HG03025 (cell line): ENCODE measurements around the gene SUN3.
"Not testable (repeated sequence)": the region's sequence is repeated elsewhere in the genome, so short reads cannot be mapped to it uniquely, and the experiment has no call there.

Experiments
- ATAC-seq: cut with Tn5 transposase; IDR thresholded peaks from one replicate; pipeline ENCODE4 v1.9.1; 2021; ENCODE audit warnings: mild to moderate bottlenecking, moderate library complexity; ENCODE audit not compliant: unreplicated experiment, low FRiP score

The SUN3 gene

DNA sequence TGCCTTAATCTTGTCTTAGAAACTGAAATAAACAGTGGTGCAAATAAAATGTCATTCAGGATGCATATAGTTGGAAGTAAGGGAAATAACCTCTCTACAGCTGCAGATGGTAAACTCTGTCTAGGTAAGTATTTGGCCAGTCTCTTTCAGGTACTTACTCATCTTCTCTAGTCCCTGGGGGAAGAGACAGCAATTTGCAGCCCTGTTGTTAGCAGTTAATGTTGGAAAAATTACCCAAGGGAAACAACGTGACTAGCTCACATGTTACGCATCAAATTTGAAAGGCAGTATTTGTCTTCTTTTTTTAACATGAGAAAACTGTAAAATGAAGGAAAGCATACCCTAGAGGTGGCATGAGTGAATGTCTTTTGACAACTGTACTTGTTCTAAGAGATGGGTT is 46.3 kb downstream of the SUN3 start:
- ATAC-seq, result no peak

GRCh38 chr7:47980648-47981047 is 48.3 kb downstream of the SUN3 start:
- ATAC-seq, result not testable (repeated sequence)

GRCh38 chr7:47979832-47980181 is 49.1 kb downstream of the SUN3 start:
- ATAC-seq, result no peak

DNA sequence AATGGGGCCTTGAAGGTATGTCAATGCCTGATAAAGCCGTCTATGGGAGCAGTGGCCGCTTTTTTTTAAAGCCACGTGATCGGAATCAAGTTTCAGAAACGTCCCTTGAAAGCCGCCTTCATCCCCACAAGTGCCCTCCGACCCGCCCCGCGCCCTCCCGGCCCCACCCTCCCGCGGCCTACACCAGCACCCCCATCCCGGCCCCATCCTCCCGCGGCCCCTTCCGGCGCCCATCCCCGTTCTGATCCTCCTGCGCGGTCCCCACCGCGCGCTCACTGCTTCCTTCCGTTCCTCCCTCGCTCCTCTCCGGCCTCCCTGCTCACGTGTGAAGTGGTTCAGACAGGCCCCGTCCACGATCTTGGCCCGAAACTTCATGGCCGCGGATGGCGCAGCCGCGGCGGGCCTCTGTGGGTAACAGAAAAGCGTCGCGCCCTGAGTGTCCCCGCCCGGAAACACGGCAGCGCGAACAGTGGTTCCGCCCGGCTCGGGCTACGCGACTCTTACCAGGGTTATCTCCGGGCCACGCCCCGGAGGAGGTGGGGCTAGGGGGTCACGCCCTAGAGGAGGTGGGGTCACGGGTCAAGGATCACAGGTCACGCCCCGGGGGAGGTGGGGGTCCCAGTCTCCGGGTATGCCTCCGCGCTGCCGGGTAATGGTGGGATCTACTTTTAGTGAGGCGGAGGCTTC is 49.6 kb downstream of the SUN3 start, which contains the start of gene HUS1:
TSS of gene HUS1 (minus strand) at position 471 of the 687 bp plus-strand sequence. CDS start at position 375, 96 bp downstream.
- peak; percentile 99 for ATAC-seq

DNA sequence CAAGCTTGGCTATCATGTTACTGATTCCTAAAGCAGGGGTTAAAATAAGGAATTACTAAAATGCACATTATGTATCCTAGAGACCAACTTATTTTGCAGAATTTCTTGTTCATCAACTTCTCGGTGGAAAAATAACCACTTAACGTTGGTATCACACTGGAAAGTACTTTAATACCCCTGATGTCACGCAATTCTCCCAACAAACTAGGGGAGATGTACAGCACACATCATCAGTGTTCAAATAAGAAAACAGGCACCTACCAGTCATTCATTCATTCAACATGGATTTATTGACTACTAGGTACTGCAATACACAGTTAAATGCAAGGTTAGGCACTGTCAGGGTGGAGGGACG is 50.1 kb downstream of the SUN3 start:
- no peak for ATAC-seq

DNA sequence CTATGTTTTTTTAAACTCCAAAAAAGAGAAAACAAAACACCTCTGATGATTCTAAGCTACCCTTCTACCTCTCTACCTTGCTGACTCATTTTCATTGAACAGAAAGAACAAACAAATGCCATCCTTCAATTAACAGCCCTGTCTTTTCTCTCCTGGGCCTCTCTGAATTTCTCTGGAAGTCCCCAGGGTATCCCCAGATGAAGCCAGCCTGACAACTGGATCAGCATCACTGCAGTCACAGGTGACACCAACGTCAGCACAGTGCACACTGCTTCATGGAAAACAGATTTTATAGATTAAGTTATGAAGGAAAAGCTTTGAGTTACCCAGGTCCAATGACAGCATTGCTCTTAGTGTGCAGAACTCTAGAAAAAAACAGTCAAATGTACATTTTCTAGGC is 55.2 kb downstream of the SUN3 start:
- ATAC-seq, result no peak

GRCh38 chr7:47970761-47971160 is 58.1 kb downstream of the SUN3 start:
- no peak for ATAC-seq

DNA sequence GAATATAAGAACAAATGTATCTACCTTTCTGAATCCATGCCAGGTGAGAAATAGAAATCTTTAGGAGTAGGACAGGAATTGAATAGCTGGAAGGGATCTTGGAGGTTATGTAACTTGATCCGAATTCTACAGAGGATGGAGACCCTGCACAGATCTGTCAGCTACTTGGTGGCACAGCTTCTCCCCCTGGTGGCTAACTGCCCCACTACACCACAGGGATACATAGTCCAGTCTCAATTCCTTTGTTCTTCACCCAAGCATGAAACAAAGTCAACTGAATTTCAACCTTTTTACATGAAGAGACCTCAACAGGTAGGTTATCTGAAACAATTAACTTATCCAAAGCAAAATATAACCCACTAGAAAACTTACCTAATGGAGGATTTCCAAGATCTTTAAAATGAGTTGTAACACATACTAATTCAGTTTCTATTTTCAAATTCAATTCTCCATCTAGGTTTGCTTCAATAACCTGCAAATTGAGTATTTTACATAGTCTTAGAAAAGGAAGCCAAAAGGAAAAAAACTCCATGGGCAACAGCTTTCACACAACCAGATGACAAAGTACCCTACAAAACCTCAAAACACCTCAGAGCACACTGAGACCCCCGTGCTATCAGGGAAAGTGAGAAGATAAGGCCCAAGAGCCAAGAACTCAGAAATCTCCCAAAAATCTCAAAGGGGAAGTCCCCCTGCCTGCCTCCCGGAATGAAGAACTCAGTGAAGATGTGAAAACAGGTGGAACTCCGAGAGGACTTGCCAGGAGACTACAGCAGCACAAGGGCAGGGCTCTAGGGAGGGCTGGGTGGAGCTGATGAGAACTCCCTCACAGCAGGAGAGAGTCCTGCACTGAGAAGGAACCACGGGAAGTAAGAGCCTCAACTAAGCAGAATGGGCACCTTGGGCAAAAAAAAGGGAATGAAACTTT is 59.8 kb downstream of the SUN3 start:
- ATAC-seq, result peak; percentile 72

DNA sequence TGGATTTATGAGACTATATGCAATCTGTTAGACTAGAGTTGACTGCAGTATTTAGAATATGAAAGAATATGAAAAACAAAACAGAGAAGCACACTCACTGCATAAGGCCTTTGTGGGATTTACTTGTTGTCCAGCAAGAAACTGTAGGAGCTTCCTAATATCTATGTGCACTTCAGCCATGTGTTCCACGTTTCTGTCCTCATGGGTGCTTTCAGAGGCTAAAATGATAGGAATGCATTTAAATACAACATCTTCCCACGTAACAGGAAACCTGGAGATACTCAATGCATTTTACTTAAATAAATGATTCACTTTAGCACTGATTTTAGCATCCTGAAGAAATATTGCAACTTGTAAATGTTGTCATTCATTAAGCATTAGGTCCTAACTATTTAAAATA is 61.2 kb downstream of the SUN3 start:
- ATAC-seq, result no peak

- no peak for ATAC-seq
Observed at GRCh38 chr7:47967123-47967522, 61.8 kb downstream of the SUN3 start.

GRCh38 chr7:47965456-47965855 is 63.5 kb downstream of the SUN3 start:
- no peak for ATAC-seq

- no peak for ATAC-seq
Observed at GRCh38 chr7:47962262-47962661, 66.6 kb downstream of the SUN3 start.

GRCh38 chr7:47957156-47957555 is 71.8 kb downstream of the SUN3 start:
- ATAC-seq, result no peak

- no peak for ATAC-seq
Observed at GRCh38 chr7:47956220-47956619, 72.7 kb downstream of the SUN3 start.

- no peak for ATAC-seq
Observed at GRCh38 chr7:47954231-47954911, 74.5 kb downstream of the SUN3 start.

DNA sequence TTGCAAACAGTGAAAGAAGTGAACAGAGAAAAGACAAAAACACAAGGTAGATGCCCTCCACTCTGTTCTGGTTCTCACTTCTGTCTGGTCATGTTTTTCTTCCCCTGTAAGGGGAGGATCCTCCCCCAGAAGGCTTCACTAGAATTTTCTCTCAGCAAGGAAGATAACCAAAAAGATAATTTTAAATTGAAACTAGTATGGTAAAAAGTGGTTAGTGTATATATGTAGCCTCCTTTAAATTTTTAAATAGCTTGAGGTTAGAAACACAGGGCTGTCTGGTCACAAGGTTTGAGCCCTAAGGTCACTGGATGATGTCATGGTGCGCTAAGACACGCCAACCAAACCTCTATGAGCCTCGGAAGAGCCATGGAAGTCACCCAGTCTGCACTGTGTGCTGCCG is 75.1 kb downstream of the SUN3 start:
- ATAC-seq, result no peak

DNA sequence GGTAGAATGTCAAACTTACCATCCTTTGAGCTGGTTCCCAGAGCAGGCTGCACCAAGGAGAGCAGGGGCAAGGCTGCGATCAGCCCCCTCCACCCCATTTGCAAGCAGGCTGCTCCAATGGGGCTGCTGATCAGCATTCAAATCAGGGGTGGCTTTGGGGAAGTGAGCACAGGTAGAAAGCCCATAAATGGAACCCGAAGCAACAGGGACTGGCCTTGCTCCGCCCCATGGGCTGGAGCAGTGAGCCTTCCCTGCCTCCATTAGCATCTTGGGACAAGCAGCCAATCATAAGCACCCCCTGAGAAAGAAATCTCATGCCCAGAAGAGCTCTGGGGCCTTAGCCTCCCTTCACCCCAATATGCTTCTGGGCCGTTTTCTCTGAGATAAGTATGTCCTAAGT is 76.7 kb downstream of the SUN3 start:
- no peak for ATAC-seq

DNA sequence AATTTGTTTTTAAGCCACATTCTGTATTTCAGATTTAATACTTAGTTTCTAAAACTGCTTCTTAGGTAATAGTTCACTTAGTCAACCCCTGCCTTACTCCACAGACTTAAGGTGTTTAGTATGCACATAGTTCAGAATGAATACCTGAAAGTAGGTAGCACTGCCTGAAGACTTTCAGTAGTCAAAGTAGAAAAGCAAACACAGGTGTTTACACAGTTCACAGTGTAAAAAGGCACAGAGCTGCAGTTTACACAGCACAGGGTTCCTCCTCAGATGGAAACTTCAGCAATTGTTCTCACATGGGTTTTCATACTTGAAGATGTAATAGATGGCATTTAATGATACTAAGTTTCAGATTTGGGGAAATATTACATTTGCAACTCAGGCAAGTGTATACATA is 77.5 kb downstream of the SUN3 start:
- peak; percentile 56 for ATAC-seq

- no peak for ATAC-seq
Observed at GRCh38 chr7:47950714-47951113, 78.2 kb downstream of the SUN3 start.

- no peak for ATAC-seq
Observed at GRCh38 chr7:47949703-47950102, 79.2 kb downstream of the SUN3 start.

GRCh38 chr7:47948141-47948790 is 80.6 kb downstream of the SUN3 start, which contains the start of gene PKD1L1:
Gene PKD1L1 (minus strand): TSS chr7:47948466. CDS start chr7:47948440, 26 bp downstream.
- no peak for ATAC-seq
